Ectodermal cell (in vitro differentiated cells): ENCODE data around the gene KIAA1755.
"Not testable (repeated sequence)": the region's sequence is repeated elsewhere in the genome, so short reads cannot be mapped to it uniquely, and the experiment has no call there.

ENCODE experiments used
- H3K27ac ChIP-seq: 2 replicates; pipeline ENCODE4 v1.7.0; 2013; ENCODE audit warnings: mild to moderate bottlenecking, low read depth, low read length; ENCODE audit not compliant: insufficient read depth, poor library complexity, severe bottlenecking
- H3K27me3 ChIP-seq: 2 replicates; pipeline ENCODE4 v1.7.0; 2013; ENCODE audit warnings: mild to moderate bottlenecking, low read length; ENCODE audit not compliant: insufficient read depth, control insufficient read depth, poor library complexity, severe bottlenecking
- H3K36me3 ChIP-seq: one replicate; pipeline ENCODE4 v1.7.0; 2013; ENCODE audit warnings: low read length; ENCODE audit not compliant: control insufficient read depth, insufficient read depth
- H3K4me1 ChIP-seq: one replicate; pipeline ENCODE4 v1.7.0; 2013; ENCODE audit warnings: low read length; ENCODE audit not compliant: control insufficient read depth, insufficient read depth
- H3K4me3 ChIP-seq: 2 replicates; pipeline ENCODE4 v1.7.0; 2013; ENCODE audit warnings: low read depth, low read length, control low read depth; ENCODE audit not compliant: insufficient read depth
- H3K9me3 ChIP-seq: 2 replicates; pipeline ENCODE4 v1.7.0; 2013; ENCODE audit warnings: mild to moderate bottlenecking, low read length, moderate library complexity; ENCODE audit not compliant: control insufficient read depth
- WGBS, 2 experiments: methylation state at CpG; one replicate each; pipeline ENCODE4 v1.1.7; 2013; ENCODE audit warnings: missing lambda C conversion rate in 2 of 2; 5-methylcytosine and 5-hydroxymethylcytosine counted together

The KIAA1755 gene

GRCh38 chr20:38266426-38266825 is 5.9 kb upstream of the KIAA1755 start:
- 82% methylated on average over 2 of the region's 2 CpGs; no CpG with 5 or more reads in 1 of the 2 experiments for WGBS, 2 experiments
- H3K27me3 ChIP-seq = no peaks in the 10 kb centered on the region

GRCh38 chr20:38262931-38263330 is 2.4 kb upstream of the KIAA1755 start:
- H3K4me1 ChIP-seq = peaks cover 7% of the 10 kb centered on the region
- no peaks in the 10 kb centered on the region for H3K36me3 ChIP-seq
- no peak overlapping the region for H3K27ac ChIP-seq
- H3K27me3 ChIP-seq = peaks cover 13% of the 10 kb centered on the region
- 84% methylated on average over 3 to 6 of the region's 6 CpGs for WGBS, 2 experiments
- no peak overlapping the region for H3K4me3 ChIP-seq
- no peaks in the 10 kb centered on the region for H3K9me3 ChIP-seq

More at GRCh38 chr20:38266426-38266825, 5.9 kb upstream of the KIAA1755 start:
- Histone ChIP-seq H3K4me1 (no peaks in the 10 kb centered on the region), H3K9me3 (no peaks in the 10 kb centered on the region), H3K36me3 (no peaks in the 10 kb centered on the region), H3K27ac (no peak overlapping the region), H3K4me3 (no peak overlapping the region)

- H3K27ac ChIP-seq = no peak overlapping the region
Observed at GRCh38 chr20:38261054-38261390, 487 bp upstream of the KIAA1755 start.

GRCh38 chr20:38260025-38260377 is 534 bp downstream of the KIAA1755 start:
- Histone ChIP-seq H3K4me1 (peaks cover 7% of the 10 kb centered on the region), H3K27me3 (peaks cover 13% of the 10 kb centered on the region), H3K9me3 (no peaks in the 10 kb centered on the region), H3K27ac (no peak overlapping the region), H3K4me3 (peak overlapping the region; percentile 39), H3K36me3 (no peaks in the 10 kb centered on the region)
- WGBS, 2 experiments = 17 to 26% methylated on average over 4 to 5 of the region's 5 CpGs

More at GRCh38 chr20:38261054-38261390, 487 bp upstream of the KIAA1755 start:
- peaks cover 13% of the 10 kb centered on the region for H3K27me3 ChIP-seq
- no peaks in the 10 kb centered on the region for H3K36me3 ChIP-seq
- peak overlapping the region; percentile 2 for H3K4me3 ChIP-seq
- H3K9me3 ChIP-seq = no peaks in the 10 kb centered on the region
- H3K4me1 ChIP-seq = peaks cover 7% of the 10 kb centered on the region
- 64 to 65% methylated on average over 8 of the region's 8 CpGs for WGBS, 2 experiments

- WGBS, 2 experiments = 93 to 97% methylated on average over 7 of the region's 7 CpGs
- Histone ChIP-seq H3K27me3 (peaks cover 13% of the 10 kb centered on the region), H3K36me3 (no peaks in the 10 kb centered on the region), H3K9me3 (no peaks in the 10 kb centered on the region), H3K4me1 (peaks cover 7% of the 10 kb centered on the region), H3K4me3 (no peak overlapping the region), H3K27ac (no peak overlapping the region)
Observed at GRCh38 chr20:38258545-38259215, 1.9 kb downstream of the KIAA1755 start.

GRCh38 chr20:38256966-38257365 is 3.6 kb downstream of the KIAA1755 start:
- 89 to 95% methylated on average over 2 of the region's 2 CpGs for WGBS, 2 experiments
- H3K9me3 ChIP-seq = no peaks in the 10 kb centered on the region

GRCh38 chr20:38256021-38256420 is 4.5 kb downstream of the KIAA1755 start:
- peaks cover 12% of the 10 kb centered on the region for H3K27me3 ChIP-seq
- H3K4me3 ChIP-seq = no peak overlapping the region
- H3K36me3 ChIP-seq = no peaks in the 10 kb centered on the region
- no peak overlapping the region for H3K27ac ChIP-seq
- H3K4me1 ChIP-seq = peaks cover 18% of the 10 kb centered on the region
- H3K9me3 ChIP-seq = no peaks in the 10 kb centered on the region
- WGBS, 2 experiments = 93 to 95% methylated on average over 4 of the region's 4 CpGs

More at GRCh38 chr20:38256966-38257365, 3.6 kb downstream of the KIAA1755 start:
- Histone ChIP-seq H3K4me3 (no peak overlapping the region), H3K4me1 (peaks cover 18% of the 10 kb centered on the region), H3K27me3 (peaks cover 13% of the 10 kb centered on the region), H3K36me3 (no peaks in the 10 kb centered on the region), H3K27ac (no peak overlapping the region)

- no peaks in the 10 kb centered on the region for H3K9me3 ChIP-seq
- no peaks in the 10 kb centered on the region for H3K36me3 ChIP-seq
- WGBS, 2 experiments = 89 to 90% methylated on average over 5 of the region's 5 CpGs
- no peak overlapping the region for H3K4me3 ChIP-seq
- peaks cover 18% of the 10 kb centered on the region for H3K4me1 ChIP-seq
- H3K27ac ChIP-seq = no peak overlapping the region
- peaks cover 7% of the 10 kb centered on the region for H3K27me3 ChIP-seq
Observed at GRCh38 chr20:38255393-38255792, 5.1 kb downstream of the KIAA1755 start.

GRCh38 chr20:38254621-38255020 is 5.9 kb downstream of the KIAA1755 start:
- 89 to 94% methylated on average over 4 of the region's 4 CpGs for WGBS, 2 experiments
- not testable (repeated sequence) for H3K27ac ChIP-seq, H3K9me3 ChIP-seq, H3K36me3 ChIP-seq, H3K27me3 ChIP-seq, H3K4me3 ChIP-seq
- H3K4me1 ChIP-seq = peaks cover 11% of the 10 kb centered on the region

GRCh38 chr20:38253571-38253970 is 7.0 kb downstream of the KIAA1755 start:
- WGBS, 2 experiments = 89 to 90% methylated on average over 6 of the region's 6 CpGs
- no peak overlapping the region for H3K27ac ChIP-seq

More at GRCh38 chr20:38253571-38253970, 7.0 kb downstream of the KIAA1755 start:
- no peaks in the 10 kb centered on the region for H3K36me3 ChIP-seq
- peaks cover 11% of the 10 kb centered on the region for H3K4me1 ChIP-seq
- no peaks in the 10 kb centered on the region for H3K27me3 ChIP-seq
- no peak overlapping the region for H3K4me3 ChIP-seq
- no peaks in the 10 kb centered on the region for H3K9me3 ChIP-seq
